RKO (cell line): ENCODE results near the gene AHSG.
"Not testable (repeated sequence)": the region's sequence is repeated elsewhere in the genome, so short reads cannot be mapped to it uniquely, and the experiment has no call there.

ENCODE experiments used
- DNase-seq: peaks from one replicate; pipeline ENCODE4 v3.0.0-alpha.2; 2016; ENCODE audit warnings: low spot score

Gene AHSG

DNA sequence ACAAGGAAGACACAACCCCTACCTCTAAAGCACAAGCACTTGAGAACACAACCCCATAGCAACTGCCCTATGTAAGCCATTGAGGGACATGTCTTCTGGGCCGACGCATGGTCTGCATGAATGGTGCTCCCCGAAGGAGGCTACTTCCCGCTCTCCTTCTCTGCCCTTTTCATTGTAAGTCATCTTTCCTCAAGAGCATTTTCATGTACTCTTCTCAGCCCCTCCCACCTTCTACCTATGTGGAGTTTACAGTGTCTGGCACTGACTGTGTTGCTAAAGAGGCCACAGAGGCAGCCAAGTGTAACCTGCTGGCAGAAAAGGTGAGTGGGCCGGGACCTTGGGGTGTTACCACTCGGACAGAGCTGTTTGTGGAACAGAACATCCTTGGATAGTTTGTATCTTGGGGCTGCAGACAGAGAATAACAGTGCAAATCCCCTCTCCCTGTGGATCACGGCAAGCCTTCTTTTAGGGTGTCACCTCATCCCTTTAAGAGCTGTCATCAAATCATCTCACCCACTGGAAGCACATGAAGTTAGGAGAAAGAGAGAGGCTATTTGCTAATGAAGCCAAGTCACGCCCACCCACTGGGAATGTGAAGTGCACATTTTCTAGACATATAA lies 5.6 kb downstream of the AHSG start:
- DNase-seq, result no peak

DNA sequence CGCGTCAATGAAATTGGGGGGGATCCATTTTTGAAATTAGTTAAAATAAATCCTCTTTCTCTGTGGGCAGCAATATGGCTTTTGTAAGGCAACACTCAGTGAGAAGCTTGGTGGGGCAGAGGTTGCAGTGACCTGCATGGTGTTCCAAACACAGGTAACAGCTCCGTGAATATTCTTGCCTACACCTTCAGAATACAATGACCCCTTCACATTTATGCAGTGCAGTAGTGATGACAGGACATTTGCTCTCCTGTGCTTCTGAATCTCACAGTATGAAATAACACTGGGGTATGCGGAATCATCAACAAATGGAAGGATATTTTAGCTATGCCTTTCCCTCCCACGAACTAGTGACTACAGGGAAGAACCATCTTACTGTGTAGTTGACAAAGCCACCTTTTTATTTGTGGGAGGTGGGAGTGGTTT lies 6.9 kb downstream of the AHSG start:
- no peak for DNase-seq

GRCh38 chr3:186620213-186621092 lies 7.6 kb downstream of the AHSG start:
- DNase-seq, result no peak

GRCh38 chr3:186621894-186622650 lies 9.2 kb downstream of the AHSG start:
- DNase-seq, result no peak

DNA sequence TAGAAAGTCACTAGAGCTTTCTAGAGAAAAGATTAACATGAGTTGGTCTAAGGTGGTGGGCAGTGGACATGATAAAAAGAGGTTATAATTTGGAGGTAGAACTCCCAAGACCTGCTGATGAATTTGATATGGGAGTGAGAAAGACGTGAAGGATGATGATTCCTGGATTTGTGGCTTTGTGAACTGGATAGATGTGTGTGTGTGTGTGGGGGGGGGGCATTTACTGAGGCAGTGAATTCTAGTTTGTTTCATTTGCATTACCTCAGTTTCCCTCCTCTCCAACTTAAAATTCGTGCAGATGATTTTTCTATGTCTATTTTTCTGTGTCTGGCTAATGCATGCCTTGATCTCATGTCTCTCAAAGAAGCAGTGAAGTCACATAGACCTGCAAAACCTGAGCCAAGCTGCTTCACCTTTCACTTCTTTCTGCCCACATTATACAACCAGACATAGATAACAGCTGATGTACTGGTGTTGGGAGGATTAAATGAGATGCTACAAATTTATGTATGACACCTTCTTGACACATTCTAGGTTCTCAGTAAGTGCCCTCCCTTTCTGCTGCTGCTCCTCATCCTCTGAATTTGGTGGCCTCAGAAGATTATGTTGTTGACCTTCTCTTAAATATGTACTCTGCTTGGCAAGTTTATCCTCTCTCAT lies 9.9 kb downstream of the AHSG start:
- no peak for DNase-seq

DNA sequence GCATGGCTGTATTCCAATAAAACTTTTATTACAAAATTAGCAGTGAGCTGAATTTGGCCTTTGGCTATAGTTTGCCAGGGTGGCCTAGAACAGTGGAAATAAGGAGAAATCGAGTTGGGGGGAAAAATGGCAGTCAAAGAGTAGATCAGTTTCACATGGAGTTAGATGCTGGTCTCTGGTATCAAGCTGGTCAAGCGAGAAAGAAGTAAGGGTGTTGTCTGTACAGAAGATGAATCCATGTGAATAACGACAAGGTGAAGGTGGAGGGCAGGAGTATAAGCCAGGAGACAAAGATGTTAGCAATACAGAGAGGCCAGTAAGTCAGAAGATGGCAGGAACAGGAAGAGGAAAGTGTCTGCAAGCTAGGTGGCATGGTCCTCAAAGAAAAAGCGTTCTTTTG lies 11.7 kb downstream of the AHSG start:
- no peak for DNase-seq

DNA sequence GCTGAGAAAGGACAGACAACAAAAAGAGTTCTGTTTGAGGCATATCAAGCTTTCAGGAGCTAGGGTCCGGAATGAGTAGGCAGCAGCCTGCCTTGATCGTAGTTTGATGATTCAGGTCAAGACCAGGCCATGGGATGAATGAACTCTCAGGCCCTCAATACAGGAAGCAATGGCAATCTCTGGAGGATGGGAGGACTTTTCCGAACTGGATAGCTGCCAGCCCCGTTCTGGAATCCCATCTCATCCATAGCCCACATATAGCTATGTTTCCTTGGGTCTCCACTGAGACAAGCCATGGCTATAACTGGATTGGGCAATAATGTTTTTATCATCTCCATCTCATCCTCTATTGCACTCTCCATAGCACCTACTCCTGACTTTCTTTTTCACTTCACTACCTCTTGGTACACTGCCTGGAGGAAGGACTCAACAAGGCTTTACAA lies 12.8 kb downstream of the AHSG start:
- DNase-seq, result no peak

- DNase-seq, result no peak
Observed at GRCh38 chr3:186626254-186626847, 13.5 kb downstream of the AHSG start.

- no peak for DNase-seq
Observed at GRCh38 chr3:186627852-186628414, 15.1 kb downstream of the AHSG start.

DNA sequence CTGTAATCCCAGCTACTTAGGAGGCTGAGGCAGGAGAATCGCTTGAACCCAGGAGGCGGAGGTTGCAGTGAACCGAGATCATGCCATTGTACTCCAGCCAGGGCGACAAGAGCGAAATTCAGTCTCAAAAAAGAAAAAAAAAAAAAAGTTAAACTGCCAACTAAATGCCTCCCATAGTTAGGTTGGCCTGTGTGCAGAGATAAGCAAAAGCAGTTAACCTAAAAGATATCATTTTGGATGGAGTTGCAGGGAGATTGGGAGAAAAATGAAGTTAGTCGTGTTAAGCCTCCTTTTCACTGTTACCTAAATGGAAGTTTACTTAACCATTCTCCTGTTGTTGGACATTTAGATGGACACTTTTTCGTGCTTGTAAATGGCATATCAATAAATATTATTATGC lies 15.9 kb downstream of the AHSG start:
- DNase-seq, result no peak

- no peak for DNase-seq
Observed at GRCh38 chr3:186630950-186631641, 18.2 kb downstream of the AHSG start.

GRCh38 chr3:186633481-186633880 lies 20.6 kb downstream of the AHSG start:
- DNase-seq, result no peak

DNA sequence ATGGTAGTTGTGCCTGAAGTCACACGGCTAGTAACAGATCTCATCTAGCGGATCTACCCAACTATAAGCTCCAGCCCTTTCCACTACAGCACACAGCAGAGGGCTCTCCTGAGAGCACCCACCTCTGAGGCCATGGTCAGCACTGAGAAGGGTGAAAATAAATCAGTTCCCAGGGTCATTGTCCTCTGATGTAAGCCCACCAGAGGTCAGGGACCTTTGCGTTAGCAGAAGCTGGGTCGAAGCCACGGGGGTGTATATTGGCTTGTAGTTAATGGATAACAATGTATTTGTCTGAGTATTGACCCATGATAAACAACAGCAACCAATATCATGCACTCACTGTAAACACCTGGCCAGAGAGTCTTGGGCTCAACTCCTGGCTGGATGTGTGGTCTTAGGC lies 21.3 kb downstream of the AHSG start:
- DNase-seq, result not testable (repeated sequence)

DNA sequence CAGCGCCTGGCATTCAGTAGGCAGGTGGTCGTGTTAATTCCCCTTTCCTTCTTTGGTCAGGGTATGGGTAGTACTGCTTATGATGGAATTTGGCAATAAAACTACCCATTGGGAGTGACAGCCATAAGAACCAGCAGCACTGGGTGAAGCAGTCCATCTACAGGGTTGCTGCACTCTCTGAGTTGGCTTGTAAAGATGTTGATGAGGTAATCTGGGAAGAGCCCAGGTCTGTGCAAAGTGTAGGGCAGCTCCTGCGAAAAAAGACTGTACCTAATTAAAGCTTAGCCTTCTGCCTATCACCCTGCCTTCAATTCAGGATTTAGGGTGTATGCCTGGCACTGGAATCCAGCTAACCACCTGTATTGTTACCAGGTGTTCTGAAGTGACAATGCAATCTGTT lies 22.7 kb downstream of the AHSG start:
- no peak for DNase-seq

- no peak for DNase-seq
Observed at GRCh38 chr3:186636536-186636935, 23.7 kb downstream of the AHSG start.

GRCh38 chr3:186637686-186638085 lies 24.8 kb downstream of the AHSG start:
- DNase-seq, result no peak

GRCh38 chr3:186638259-186638658 lies 25.4 kb downstream of the AHSG start:
- DNase-seq, result no peak

DNA sequence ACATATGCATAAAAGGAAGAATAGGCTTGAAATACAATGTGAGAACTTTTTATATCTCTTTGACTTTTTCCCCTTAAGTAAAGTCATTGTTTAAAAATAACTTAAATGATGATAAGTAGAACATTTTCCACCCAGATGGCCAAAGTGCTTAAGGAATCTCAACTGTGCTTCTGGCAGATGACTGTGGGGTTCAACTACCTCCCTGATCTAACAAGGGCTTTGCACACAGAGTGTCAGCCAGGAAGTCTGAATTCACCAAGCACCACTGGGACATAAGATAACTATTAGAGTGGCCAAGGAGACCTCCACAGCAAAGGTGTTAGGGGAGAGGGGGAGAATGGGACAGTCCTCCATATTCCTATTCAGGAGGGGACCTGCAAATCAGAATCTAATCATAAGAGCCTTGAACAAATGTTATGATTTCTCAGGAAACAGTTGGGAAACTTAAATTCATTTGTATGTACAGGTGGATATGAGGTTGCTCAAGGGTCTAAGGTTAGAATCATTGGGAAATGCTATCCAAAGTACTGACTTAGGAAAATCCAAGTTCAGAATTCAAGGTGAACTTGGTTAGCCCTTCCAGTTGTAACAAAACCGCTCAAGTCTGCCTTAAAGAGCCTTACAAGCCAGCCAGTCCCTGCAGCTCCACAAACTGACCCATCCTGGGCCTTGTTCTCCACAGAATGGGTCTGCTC lies 27.1 kb downstream of the AHSG start, which contains the start of gene FETUB:
Gene FETUB (plus strand): TSS at position 622 of the 695 bp plus-strand sequence. CDS start 62 bp downstream, at position 684.
- no peak for DNase-seq

DNA sequence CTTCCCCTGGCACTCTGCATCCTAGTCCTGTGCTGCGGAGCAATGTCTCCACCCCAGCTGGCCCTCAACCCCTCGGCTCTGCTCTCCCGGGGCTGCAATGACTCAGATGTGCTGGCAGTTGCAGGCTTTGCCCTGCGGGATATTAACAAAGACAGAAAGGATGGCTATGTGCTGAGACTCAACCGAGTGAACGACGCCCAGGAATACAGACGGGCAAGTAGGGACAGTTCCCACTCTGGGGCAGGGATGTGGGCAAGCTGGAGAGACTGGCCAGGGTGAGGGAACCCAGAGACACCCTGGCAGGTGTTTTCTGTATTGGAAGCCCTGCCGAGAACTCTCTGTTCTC lies 27.6 kb downstream of the AHSG start:
- no peak for DNase-seq

- DNase-seq, result no peak
Observed at GRCh38 chr3:186640929-186641328, 28.1 kb downstream of the AHSG start.
